CD4-positive, alpha-beta T cell treated with Interleukin-4 for 1 hour (primary cell): ENCODE measurements around the gene NME3.
A peak's percentile ranks its signal among the peaks of the same experiment; 100 is the strongest.
"Not testable (repeated sequence)": the region's sequence is repeated elsewhere in the genome, so short reads cannot be mapped to it uniquely, and the experiment has no call there.

Experiments used
- DNase-seq, 2 donors: peaks; one replicate each; pipeline ENCODE4 v3.0.0-alpha.2; 2020 to 2022

NME3 gene

DNA sequence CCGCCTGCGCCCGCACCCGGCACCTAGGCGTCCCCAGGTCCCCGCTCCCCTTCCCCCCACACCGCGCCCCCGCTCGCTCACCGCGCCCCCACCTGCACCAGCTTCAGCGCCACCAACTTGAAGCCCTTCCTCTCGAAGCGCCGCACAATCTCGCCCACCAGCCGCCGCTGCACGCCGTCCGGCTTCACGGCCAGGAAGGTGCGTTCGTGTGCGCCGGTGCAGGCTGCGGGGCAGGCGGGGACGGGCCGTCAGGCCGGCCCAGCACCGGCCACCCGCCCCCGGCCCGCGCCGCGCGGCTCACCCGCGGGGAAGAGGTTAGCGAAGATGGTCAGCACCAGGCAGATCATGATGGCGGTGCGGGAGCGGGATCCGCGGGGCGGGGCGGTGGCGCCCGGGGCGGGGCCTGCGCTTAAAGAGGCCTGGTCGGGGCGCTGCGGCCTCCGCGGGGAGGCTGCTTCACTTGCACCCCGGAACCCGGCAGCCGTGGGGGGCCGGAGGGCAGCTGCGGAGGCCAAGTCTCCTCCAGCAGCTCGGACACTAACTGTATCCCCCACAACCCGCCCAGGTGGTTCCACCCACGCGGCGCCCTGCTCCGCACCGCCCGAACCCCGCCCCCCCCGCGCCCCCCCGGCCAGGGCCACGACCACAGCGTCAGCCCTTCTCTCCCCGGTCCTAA, at the start of gene NME3:
Gene NME3, minus strand, starts transcription at position 356 of the 676 bp plus-strand sequence. Its CDS starts 9 bp downstream, at position 347.
- DNase-seq = peak; percentile 64 to 76

DNA sequence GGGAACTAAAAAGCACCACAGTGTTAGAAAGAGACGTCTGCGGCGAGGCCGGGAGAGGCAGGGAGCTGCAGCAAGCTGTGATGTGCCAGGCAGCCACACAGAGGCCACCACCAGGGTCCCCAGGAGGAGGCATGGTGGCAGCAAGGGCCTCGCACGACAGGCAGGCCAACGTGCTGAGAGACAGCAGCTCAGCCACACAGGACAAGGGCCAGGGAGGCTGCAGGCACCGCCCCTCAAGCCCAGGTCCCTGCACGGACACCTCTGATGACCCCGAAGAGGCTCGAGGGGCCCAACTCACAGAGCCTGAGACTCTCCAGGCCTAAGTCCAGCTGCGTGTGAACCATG, 49.6 kb upstream of the NME3 start:
- no peak for DNase-seq

DNA sequence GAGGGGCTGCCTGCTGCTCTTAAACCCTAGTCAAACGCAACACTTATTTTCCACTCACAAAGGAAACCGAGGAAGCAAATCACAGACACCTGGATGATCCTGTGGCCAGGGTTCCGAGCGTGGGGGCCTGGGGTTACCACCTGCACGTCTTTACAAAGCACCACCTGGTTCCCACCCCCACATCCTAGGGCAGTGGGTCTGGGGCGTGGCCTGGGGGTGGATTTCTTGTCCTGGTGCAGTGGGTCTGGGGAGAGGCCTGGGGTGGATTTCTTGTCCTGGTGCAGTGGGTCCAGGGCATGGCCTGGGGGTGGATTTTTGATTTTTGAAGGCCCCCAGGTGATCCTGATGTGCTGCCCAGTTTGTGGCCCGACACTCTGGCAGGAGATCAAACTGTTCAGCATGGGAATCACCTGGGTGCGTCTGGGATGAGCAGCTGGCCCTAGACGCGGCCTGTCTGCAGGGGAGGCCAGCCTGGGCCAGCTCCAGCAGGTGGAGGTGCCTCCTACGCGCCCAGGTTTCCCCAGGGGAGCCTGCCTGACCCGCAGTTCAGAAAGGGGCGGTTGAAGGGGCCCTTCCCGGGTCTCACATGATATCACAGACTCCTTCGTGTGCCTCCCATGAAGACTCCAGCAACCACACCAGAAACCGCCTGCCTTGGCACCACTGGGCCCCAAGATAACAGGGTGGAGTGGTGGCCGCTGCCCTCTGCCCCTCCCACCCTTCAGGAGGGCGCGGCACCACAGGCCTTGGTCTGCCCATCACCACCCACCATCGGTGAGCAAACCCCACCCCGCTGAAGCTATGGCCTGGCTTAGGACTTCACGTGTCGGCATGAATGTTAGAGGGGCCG, 49.0 kb upstream of the NME3 start:
- DNase-seq = no peak

DNA sequence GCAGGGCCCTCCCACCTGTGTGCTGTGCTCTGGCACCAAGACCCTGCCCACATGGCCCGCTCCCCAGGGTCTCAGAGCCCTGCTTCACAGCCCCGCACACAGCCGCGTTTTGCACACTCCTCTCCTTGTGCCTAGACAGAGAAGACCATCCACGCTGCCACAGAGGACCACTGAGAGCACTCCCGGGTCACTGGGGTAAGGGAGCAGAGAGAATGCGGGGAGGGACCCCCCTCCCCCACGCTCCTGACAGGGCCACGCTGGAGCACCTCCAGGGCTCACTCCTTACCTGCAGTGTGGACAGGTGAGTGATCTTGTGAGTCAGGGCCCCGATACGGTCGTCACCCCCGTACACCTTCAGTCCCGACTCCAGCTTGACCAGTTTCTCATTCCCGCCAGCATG, 48.3 kb upstream of the NME3 start:
- DNase-seq = no peak

GRCh38 chr16:1818873-1819525, 47.7 kb upstream of the NME3 start:
- DNase-seq = no peak

DNA sequence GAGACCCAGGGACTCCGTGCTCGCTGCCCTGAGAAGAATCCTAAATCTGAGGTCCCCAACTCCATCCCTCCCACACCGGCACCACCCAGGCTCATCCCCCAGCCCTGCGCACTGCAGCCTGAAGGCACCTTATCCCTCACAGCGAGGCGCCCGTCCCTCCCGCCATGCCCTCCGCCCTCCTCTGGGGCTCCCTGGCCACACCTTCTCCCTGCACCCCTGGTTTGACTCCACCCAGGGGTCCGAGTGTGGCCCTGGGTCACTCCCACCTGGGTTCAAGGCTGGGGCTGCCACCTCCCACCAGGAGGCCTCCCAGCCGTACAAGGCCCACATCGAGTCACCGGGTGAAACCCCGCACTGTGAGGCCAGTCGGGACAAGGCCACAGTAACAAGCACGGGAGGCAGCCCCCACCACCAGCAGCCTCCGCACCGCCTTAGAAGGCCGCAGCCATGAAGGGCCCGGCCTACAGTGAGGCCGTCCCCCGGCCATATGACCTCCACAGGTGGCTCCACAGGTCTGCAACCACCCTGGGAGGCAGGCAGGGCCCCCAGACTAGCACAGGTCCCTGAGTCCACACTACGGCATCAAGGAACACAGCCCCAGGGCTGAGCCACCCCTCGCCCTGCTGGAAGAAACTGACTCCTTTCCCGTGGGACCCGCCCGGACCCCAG, 47.0 kb upstream of the NME3 start:
- DNase-seq = no peak

- DNase-seq = no peak
These were observed 46.4 kb upstream of the NME3 start for GRCh38 chr16:1817716-1818115.

GRCh38 chr16:1817276-1817589, 45.9 kb upstream of the NME3 start:
- no peak for DNase-seq

DNA sequence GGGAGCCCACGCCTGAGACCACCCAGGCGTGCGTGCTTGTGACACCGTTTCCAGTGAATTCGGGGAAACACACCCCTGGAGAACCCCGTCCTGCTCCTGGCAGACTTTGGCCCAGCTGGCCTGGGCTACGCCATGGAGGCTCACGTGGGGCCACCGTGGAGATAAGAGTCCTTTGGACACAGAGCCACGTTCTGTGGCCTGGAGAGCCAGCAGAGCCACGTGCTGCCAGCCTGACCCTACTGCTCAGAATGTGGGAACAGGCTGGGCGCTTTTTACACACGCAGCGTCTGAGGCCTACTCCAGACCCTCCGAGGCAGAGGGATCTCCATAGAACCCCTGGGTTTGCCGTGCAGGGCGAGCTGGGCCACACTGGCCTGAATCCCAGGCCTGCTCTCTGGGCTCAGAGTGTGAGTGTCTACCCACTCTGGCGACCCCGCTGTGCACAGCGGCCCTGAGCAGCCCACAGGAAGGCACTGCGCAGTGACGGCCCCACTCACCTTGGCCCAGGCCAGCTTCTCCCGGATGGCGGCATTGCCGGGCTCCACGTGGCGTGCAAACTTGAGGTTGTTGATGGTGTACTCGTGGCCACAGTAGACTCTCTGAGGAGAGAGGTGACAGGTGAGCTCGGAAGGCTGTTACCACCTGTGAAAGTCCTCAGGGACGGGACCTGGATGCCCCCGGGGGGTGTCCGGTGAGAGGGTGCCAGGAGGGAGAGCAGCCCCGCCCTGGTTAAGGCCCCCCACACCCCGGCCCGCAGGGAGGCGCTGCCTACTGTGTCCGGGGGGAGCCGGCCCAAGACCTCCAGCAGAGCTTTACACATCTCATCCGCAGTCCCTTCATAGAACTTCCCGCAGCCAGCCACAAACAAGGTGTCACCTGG, 45.3 kb upstream of the NME3 start:
- DNase-seq = no peak

DNA sequence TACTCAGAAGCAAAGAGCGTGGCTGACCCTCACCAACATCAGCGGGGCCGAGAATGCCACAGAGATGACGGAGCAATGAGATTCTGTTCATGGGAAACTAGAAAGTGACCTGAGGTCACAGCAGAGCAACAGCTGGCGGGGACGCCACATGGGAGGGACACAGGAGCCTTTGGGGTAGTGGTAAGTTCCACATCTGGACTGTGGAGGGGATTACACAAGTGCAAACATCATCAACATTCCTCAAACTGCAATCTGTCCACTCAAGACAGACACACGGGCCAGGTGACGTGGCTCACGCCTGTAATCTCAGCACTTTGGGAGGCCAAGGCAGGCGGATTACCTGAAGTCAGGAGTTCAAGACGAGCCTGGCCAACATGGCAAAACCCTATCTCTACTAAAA, 44.1 kb upstream of the NME3 start:
- no peak for DNase-seq

DNA sequence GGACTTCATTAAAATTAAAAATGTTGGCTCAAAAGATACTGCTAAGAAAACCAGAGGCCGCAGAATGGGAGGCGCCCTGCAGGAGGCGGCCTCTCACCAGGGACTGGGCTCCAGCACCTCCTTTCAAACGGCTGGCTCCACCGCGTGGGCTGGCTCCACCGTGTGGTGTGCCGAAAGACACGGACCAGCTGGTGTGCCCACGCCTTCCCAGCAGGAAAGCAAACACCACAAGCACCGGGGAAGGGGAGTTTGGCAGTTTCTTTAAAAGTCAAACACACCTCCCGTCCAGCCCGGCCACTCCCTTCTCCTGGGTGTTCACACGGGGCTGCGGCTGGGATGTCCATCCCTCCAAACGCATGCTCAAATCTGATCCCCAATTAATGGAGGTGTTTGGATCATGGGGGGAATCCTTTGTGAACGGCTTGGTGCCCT, 41.4 kb upstream of the NME3 start:
- peak; percentile 39 to 40 for DNase-seq

DNA sequence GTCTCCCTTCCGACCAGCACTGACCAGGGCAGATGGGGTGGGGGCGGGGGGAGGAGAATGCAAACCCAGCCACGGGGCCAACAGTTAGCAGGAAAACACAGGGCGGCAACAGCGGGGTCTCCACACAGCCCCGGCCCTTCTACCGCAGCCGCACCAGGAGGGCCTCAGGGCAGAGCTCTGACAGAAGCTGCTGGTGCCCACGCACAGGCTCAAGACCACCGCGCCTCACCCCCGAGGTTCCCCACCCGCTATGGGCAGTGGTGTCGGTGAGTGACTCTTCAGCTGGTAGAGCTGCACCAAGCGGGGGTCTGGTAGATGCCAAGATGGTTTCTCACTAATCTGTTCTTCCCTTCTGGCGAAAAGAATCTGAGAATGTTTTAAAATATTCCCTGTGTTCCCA, 39.2 kb upstream of the NME3 start:
- no peak for DNase-seq

- no peak for DNase-seq
These were observed 38.8 kb upstream of the NME3 start for GRCh38 chr16:1810106-1810505.

- DNase-seq = no peak
These were observed 38.0 kb upstream of the NME3 start for GRCh38 chr16:1809281-1809801.

DNA sequence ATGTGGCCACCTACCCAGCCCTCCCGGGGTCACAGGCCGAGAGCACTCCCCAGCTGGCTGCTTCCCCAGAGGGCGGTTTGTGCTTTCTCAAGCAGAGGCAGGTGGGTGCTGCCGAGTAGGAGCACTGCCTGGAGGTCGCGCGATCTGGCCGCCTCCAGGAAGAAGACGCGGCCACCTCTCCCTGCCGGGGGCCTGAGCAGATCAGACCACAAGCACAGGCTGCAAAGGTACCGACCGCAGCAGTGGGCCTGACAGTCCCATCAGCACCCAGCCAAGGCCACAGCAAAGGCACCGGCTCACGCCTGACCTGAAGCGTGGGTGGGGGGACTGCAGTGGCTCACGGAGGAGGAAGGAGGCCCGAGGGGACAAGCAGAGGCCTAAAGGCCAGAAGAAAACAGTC, 37.3 kb upstream of the NME3 start:
- DNase-seq = no peak

GRCh38 chr16:1807626-1808025, 36.3 kb upstream of the NME3 start:
- DNase-seq = no peak

DNA sequence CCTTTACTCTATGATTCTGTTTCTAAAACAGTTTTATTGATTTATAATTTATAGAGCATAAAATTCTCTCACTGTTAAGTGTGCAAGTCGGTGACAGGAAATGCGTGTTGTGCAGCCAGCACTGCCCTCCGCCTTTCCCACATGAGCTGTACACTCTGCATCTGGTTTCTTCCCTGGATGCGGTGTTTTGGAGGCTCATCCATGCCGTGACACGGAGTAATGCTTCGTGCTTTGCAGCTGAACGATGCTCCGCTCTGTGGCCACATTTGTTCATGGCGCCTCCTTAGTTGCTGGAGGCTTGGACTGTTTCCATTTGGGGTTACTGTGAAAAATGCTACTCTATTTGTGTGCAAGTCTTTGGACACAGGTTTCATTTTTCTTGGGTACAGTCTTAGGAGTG, 29.4 kb upstream of the NME3 start:
- no peak for DNase-seq

DNA sequence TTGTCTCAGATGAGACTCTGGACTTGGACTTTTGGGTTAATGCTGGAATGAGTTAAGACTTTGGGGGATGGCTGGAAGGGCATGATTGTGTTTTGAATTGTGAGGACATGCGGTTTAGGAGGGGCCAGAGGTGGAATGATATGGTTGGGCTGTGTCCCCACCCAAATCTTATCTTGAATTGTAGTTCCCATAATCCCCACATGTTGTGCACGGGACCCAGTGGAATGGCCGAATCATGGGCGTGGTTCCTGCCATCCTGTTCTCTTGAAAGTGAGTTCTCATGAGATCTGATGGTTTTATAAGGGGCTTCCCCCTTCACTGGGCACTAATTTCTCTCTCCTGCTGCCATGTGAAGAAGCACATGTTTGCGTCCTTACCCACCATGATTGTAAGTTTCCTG, 27.9 kb upstream of the NME3 start:
- not testable (repeated sequence) for DNase-seq

GRCh38 chr16:1794908-1795666, 23.7 kb upstream of the NME3 start:
- DNase-seq = no peak

- DNase-seq = no peak
These were observed 23.0 kb upstream of the NME3 start for GRCh38 chr16:1794221-1794871.
